GM18499 (cell line): ENCODE results near the gene ARPC1A.
"Not testable (repeated sequence)": the region's sequence is repeated elsewhere in the genome, so short reads cannot be mapped to it uniquely, and the experiment has no call there.

Experiments used
- ATAC-seq: cut with Tn5 transposase; IDR thresholded peaks from one replicate; pipeline ENCODE4 v1.9.1; 2021; ENCODE audit warnings: moderate number of reproducible peaks; ENCODE audit not compliant: insufficient read depth, unreplicated experiment

ARPC1A gene

GRCh38 chr7:99314504-99314903, 11.2 kb upstream of the ARPC1A start:
- no peak for ATAC-seq

DNA sequence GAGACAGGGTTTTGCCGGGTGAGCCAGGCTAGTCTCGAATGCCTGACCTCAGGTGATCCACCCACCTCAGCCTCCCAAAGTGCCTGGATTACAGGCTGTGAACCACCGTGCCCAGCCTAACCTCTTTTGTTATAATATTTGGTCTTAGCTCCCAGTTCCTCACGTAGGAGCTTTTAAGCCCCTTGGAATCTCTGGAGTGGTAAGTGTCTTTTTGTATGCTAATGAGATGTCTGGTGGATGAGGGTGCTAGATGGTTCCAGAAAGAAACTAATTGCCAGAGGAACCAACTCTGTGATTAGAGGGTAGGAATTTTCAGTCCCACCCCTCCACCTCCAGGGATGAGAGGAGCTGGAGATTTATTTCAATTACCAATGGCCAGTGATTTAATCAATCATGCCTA, 5.3 kb upstream of the ARPC1A start:
- ATAC-seq: no peak

DNA sequence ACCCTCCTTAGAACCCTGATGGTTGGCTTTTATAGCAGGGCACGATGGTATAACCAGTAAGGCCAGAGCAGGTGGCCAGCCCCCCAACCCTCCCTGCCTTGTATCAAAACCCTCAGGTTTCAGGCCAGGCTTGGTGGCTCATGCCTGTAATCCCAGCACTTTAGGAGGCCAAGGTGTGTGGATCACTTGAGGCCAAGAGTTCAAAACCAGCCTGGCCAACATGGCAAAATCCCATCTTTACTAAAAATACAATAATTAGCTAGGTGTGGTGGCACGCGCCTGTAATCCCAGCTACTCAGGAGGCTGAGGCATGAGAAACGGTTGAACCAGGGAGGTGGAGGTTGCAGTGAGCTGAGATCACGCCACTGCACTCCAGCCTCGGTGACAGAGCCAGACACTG, 3.0 kb upstream of the ARPC1A start:
- ATAC-seq: not testable (repeated sequence)

DNA sequence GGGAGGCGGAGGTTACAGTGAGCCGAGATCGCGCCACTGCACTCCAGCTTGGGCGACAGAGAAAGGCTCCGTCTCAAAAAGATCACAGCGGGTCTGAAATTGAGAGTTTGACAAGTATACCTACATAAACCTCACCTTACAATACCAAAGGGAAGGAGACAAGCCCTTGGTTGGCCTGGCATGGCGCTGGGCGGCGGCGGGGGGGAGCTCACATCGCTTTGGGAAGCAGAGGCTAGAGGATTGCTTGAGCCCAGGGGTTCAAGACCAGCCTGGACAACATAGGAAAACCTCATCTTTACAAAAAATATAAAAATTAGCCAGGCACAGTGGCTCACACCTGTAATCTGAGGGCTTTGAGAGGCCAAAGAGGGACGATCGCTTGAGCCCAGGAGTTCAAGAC, 1.1 kb upstream of the ARPC1A start:
- no peak for ATAC-seq

DNA sequence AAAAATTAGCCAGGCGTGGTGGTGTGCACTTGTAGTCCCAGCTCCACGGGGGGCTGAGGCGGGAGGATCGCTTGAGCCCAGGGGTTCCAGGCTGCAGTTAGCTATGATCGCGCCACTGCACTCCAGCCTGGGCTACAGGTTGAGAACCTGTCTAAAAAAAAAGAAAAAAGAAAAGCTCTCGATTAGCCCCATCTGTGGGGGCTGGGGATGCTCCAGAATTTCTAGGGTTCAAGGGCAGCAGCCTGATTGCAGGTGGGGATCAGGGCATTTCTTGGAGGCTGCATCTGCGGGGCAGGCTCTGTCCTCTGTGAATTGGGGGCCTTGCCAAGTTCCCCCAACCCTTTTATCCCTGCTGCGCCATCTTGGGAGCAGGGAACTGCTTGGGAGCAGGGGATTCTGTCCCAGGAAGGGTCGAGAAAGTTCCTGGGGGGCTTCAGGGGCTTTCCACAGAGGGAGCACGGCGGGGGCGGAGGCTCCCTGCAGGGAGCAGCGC, 651 bp upstream of the ARPC1A start:
- no peak for ATAC-seq

- no peak for ATAC-seq
Observed at GRCh38 chr7:99326408-99326782, 697 bp downstream of the ARPC1A start.

DNA sequence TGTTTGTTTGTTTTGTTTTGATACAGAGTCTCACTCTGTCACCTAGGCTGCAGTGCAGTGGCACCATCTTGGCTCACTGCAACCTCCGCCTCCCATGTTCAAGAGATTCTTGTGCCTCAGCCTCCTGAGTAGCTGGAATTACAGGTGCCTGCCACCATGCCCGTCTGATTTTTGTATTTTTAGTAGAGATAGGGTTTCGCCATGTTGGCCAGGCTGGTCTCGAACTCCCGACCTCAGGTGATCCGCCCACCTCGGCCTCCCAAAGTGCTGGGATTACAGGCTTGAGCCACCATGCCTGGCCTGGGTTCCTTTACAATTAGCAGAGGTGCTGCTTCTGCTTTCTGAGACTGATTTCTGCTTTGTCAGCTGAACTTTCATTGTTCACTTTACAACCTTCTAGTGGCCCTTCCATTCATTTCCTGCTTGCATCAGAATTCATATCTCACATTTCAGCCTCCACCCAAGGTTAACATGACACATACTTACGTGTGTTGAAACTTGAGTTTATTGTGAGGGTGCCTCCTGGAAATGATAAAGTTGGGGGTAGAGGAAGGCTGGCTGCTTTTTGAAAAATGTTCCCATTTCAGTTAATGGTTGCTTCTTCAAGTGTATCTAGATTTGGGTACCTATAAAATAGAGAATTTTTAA, 4.7 kb downstream of the ARPC1A start:
- not testable (repeated sequence) for ATAC-seq

- no peak for ATAC-seq
Observed at GRCh38 chr7:99331002-99331401, 5.3 kb downstream of the ARPC1A start.

DNA sequence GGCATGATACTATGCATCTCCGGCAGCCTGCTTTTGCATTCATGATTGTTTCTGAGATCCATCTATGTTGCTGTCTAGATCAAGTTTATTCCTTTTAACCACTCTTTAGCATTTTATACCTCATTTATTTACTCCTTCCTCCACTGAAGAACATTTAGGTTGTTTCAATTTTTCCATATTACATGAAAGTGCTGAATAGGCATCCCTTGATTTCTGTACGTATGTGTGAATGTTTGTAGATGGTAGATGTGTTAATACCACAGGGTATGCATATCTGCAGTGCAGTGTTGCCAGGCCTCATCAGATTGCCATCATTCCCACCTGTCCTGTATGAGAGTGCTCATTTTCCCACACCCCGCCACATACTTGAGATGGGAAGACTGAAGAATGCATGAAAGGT, 13.9 kb downstream of the ARPC1A start:
- ATAC-seq: no peak

DNA sequence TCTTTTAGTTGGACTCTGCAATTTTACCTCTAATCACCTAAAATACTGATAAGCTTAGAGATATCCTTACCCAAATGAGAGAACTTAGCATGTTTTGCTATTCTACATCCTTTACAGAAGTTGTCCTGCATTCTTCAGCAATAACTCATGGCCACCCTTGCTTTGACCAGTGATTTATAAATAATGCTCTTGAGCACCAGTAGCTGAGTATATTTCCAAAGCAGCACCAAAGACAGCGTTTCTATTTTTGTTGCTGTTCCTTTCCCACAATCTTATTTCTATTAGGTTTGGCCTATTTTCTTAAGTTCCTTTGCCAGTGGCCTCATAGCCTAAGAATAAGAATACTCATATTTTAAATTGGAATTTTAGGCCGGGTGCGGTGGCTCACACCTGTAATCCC, 15.0 kb downstream of the ARPC1A start:
- ATAC-seq: no peak

DNA sequence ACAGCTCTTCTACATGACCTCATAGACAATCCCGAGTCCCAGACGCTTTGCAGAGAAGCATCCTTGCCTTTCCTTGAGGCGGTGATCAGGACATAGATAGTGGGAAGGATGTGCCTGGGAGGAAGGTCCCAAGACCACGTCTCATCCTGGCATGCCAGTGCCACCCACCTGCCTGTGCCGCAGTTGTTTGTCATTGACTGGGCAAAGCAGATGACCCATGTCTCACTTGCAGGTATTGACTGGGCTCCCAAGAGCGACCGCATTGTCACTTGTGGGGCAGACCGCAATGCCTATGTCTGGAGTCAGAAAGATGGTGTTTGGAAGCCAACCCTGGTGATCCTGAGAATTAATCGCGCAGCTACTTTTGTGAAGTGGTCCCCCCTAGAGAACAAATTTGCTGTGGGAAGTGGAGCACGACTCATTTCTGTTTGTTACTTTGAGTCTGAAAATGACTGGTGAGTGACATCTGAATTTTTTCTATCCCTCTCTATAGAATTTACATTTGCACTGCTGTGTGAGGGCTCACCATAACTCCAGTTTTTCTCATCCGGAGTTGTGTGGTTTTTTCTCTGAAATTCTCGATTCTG, 18.5 kb downstream of the ARPC1A start:
- ATAC-seq: no peak

- not testable (repeated sequence) for ATAC-seq
Observed at GRCh38 chr7:99350641-99351040, 24.9 kb downstream of the ARPC1A start.

- ATAC-seq: no peak
Observed at GRCh38 chr7:99352247-99352646, 26.5 kb downstream of the ARPC1A start.

GRCh38 chr7:99355098-99355497, 29.4 kb downstream of the ARPC1A start:
- no peak for ATAC-seq

- ATAC-seq: no peak
Observed at GRCh38 chr7:99357701-99358490, 32.2 kb downstream of the ARPC1A start.

- not testable (repeated sequence) for ATAC-seq
Observed at GRCh38 chr7:99358521-99358920, 32.8 kb downstream of the ARPC1A start.

DNA sequence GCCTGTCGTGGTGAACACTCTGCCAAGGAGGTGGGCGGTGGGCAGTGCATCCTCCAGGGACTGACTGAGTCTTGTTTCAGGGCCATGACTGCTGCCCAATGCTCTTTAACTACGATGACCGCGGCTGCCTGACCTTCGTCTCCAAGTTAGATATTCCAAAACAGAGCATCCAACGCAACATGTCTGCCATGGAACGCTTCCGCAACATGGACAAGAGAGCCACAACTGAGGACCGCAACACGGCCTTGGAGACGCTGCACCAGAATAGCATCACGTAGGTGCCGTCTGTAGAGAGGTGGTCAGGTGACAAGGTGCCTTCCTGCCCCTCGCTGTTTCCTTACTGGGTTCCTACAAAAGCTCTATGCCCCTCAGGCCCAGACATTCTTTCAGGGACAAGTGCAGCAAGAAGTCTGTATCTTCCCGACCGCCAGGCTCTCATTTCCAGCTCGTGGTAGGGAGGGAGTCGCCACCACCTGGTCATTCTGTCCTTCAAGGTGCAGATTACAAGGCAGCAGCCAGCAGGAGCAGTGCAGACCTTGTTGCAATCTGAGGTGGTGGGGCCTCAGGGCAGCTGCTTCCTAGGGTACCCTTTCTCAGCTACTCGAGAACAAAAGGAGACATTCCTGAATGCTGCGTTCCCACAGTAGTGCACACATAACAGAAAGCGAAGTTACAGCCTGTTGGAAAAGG, 33.9 kb downstream of the ARPC1A start:
- ATAC-seq: no peak

DNA sequence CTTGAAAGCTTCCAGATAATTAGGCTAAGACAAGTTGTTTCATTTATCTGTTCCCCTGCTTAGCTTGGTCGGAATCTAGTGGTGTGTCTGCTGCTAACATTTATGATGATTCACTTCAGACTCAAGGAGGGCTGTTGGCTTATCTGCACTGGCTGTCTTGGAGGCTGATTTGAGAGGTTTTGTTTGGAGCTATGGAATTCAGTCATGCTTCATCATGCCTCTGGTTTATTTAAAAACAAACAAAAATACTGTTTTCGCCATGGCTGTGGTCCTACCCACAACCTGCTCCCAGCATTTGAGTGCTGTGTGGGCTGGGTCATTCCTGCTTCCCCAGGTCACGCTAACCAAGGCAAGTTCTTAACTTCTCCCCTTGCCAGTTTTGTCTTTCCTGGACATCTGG, 37.1 kb downstream of the ARPC1A start:
- no peak for ATAC-seq

GRCh38 chr7:99363286-99363685, 37.6 kb downstream of the ARPC1A start:
- no peak for ATAC-seq

- ATAC-seq: no peak
Observed at GRCh38 chr7:99365318-99366141, 39.8 kb downstream of the ARPC1A start.
